ENCODE results near the gene NR5A2.
A peak's percentile ranks its signal among the peaks of the same experiment; 100 is the strongest.

NR5A2 gene

DNA sequence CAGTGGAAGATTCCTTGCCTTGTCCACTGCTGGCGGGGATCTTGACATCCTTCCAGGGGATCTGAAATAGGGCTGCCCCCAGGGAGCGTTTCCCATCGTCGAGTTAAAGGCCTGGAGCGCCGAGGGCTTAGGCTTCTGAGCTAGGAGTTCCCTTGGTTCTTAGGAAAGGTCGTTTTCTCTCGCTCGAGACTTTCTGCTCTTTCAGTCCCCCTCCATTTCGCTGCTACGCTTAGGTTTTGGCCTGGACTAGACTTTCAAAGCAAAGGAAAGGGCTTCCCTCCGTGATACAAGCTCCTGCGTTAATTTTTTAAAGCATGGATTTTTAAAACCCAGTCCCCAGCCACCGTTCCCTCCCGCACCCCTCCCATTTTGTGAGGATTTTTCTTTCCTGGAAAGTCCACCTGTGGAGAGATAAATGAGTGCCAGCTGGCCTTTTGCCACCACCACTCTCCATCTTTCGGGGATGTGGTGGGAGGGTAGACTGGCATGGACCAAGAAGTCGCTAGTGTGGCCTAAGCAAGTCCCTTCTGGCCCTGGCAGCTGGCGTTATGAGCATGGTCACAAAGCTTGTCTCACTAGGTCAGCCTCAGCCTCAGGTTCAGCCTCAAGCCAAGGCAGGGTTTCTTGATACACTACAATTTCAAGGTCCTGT lies 9.2 kb downstream of the NR5A2 start:
- DNase-seq: no peak

- DNase-seq: no peak
These were observed 10.0 kb downstream of the NR5A2 start for GRCh38 chr1:200037501-200037900.

- no peak for DNase-seq
These were observed 10.4 kb downstream of the NR5A2 start for GRCh38 chr1:200037904-200038303.

GRCh38 chr1:200038325-200038980 lies 10.9 kb downstream of the NR5A2 start:
- DNase-seq: no peak

- peak in 1 of 2 donors; percentile 49 for DNase-seq
These were observed 11.7 kb downstream of the NR5A2 start for GRCh38 chr1:200038981-200039848.

DNA sequence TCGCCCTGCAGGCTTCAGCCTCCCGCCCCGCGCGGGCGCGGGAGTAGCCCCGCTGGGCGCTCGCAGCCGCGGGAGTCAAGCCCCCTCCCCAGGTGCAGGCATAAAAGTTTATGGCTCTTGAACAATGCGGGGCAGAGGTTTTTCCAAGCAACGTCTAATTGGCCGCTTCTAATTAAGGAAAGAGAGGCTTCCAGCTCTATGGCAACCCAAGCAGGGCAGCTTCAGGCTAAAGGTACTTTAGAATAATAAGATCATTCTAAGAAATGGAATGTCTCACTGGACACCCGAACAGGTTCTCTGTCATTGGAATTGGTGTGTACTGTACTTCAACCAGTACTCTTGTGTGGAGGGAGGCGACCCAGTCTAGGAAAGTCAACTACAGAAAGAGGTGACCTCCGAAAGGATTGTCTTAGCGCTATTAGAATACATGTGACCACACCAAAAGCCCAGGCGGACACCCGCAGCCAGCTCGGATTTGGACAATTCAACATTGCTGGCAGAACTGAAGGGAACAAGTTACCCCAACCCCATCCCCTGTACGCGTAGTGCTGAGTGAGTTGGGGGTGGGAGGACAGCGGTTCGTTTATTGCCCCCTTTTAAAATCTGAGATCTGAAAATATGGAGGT lies 12.5 kb downstream of the NR5A2 start:
- peak in 1 of 2 donors; percentile 6 for DNase-seq

DNA sequence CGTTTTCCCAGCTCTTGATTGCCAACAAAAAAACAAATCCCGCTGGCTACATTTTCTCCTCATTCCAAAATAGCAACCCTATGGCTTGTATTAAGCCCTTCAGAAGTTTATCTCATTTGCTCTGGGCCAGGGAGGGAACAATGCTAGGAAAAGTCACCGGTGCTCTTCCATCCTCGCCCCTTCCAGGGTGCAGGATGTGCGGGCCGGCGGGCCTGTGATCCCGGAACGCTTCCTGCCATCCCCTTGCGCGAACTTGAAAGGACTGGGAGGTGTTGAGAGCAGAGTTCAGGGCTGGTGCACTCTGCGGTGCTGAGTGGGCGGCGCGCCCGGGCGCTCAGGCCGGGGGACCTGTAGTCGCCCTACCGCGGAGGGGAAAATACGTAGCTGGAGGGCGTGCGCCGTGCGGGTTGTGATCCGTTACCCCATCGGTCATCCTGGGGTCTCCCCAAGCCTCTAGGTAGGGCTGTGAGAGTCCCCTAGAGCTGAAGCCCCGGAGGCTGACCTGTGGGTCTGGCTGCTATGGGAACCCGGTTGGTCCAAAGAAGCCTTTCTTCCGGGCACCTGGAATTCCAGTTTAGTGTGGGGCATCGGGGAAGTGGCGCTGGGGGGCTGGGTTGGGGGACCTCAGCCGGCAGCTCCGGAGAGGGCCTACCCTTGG lies 13.1 kb downstream of the NR5A2 start:
- DNase-seq: peak in 1 of 2 donors; percentile 14

GRCh38 chr1:200041337-200042118 lies 14.0 kb downstream of the NR5A2 start:
- no peak for DNase-seq

GRCh38 chr1:200042119-200042551 lies 14.6 kb downstream of the NR5A2 start:
- DNase-seq: no peak

DNA sequence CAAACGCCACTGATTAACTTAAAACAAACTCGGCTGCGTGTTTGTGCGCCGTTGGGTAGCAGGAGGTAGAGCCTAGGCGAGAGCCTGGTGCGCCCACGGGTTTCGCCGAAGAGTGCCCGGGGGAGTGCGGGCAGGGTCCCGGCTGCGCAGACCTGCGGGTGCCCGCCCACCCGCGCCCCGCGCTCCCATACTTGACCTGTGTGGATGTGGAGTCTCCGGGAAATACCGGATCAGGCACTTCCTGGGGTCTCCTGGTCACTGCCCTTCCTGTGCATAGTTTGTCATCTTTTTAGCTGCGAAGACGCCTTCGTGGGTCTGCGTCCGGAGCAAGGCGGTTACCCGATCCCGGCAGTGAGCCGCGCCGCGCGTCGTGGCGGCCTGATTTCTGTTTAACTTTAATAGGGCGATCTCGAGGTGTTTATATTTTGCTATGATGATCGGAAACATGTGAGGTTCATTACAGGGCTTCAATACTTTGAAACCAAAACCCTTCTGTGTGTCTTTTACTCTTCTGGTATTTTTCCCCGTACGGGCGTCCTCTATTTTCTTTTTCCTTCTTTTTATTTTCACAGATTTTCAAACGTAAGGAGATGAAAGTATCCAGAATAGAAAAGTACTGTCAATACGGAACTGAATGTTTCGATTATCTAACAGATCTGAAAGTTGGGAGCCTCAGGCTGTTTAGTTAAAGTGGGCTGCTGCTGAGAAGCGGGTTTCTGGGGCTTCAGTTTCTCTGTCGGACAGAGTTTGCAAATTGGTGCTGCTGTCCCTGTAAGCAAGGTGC lies 15.2 kb downstream of the NR5A2 start:
- DNase-seq: peak in 1 of 2 donors; percentile 4

GRCh38 chr1:200043336-200043668 lies 15.8 kb downstream of the NR5A2 start:
- DNase-seq: no peak

GRCh38 chr1:200046115-200046514 lies 18.6 kb downstream of the NR5A2 start:
- no peak for DNase-seq

DNA sequence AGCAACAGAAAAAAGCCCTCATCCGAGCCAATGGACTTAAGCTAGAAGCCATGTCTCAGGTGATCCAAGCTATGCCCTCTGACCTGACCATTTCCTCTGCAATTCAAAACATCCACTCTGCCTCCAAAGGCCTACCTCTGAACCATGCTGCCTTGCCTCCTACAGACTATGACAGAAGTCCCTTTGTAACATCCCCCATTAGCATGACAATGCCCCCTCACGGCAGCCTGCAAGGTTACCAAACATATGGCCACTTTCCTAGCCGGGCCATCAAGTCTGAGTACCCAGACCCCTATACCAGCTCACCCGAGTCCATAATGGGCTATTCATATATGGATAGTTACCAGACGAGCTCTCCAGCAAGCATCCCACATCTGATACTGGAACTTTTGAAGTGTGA lies 20.7 kb downstream of the NR5A2 start:
- no peak for DNase-seq

- DNase-seq: no peak
These were observed 22.3 kb downstream of the NR5A2 start for GRCh38 chr1:200049810-200050209.

- no peak for DNase-seq
These were observed 24.1 kb downstream of the NR5A2 start for GRCh38 chr1:200051620-200052019.

GRCh38 chr1:200053091-200053490 lies 25.6 kb downstream of the NR5A2 start:
- no peak for DNase-seq

DNA sequence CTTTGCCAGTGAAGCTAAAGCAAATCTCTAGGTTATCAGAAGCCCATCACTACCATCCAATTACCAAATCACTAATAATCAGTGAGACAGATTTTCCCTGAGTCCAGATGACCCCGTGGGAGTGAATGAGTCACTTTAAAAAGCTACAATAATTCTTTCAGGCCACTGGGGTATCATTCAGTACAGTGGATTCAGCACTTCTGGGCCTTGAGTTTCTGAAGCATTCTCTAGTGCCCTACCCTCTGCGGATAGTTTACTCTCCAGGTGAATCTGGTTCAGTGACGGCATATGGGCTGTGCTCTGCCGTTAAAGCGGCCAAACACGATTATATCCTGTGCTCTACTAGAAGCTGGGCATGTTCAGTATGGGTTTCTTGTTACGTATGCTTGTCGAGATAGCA lies 26.1 kb downstream of the NR5A2 start:
- no peak for DNase-seq

GRCh38 chr1:200058341-200058740 lies 30.8 kb downstream of the NR5A2 start:
- no peak for DNase-seq

GRCh38 chr1:200062143-200062542 lies 34.6 kb downstream of the NR5A2 start:
- DNase-seq: no peak

GRCh38 chr1:200072636-200073285 lies 45.3 kb downstream of the NR5A2 start:
- no peak for DNase-seq

DNA sequence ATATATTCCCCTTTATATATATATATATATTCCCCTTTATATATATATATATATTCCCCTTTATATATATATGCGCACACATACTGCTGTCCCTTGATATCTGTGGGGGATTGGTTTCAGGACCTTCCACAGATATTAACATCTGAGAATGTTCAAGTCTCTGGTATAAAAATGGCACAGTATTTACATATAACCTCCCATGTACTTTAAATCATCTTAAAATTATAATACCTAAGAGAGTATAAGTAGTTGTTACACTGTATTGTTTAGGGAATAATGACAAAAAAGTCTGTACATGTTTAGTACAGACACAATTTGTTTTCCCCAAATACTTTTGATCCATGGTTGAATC lies 45.8 kb downstream of the NR5A2 start:
- DNase-seq: no peak
